Sigmoid colon (tissue), 7 donors: ENCODE data around the gene ITGB2. TPM values are rescaled to one million over a fixed set of nuclear protein-coding genes. Genes with fewer than 3 reads are reported as not detected.

Source experiments
- DNase-seq: peaks from one replicate; pipeline ENCODE4 v3.0.0-alpha.2; 2019
- H3K27ac ChIP-seq, 4 donors: fragments of 200-600 bp; sonication (generic); one replicate each; pipeline ENCODE4 v1.5.1; 2016 to 2019; ENCODE audit warnings: mild to moderate bottlenecking in 1 of 4
- H3K27me3 ChIP-seq, 3 donors: fragments of 200-600 bp; sonication (generic); one replicate each; pipeline ENCODE4 v1.5.1; 2019; ENCODE audit warnings: mild to moderate bottlenecking in 1 of 3
- H3K36me3 ChIP-seq, 4 donors: fragments of 200-600 bp; sonication (generic); one replicate each; pipeline ENCODE4 v1.5.1; 2016 to 2019
- H3K4me1 ChIP-seq, 4 donors: fragments of 200-600 bp; sonication (generic); one replicate each; pipeline ENCODE4 v1.5.1; 2017 to 2019
- H3K4me3 ChIP-seq, 4 donors: fragments of 200-600 bp; sonication (generic); one replicate each; pipeline ENCODE4 v1.5.1; 2017 to 2019; ENCODE audit warnings: mild to moderate bottlenecking in 2 of 4, moderate library complexity in 1 of 4
- H3K9me3 ChIP-seq, 4 donors: fragments of 200-600 bp in 3 of 4; sonication (generic) in 3 of 4; one replicate each; pipeline versions ENCODE4 v1.5.1 to v1.6.1; 2013 to 2019
- CTCF ChIP-seq, 4 experiments: fragments of 450-650 bp in 3 of 4; fragments of 200-600 bp in 1 of 4; IDR thresholded peaks; one replicate each; pipeline ENCODE4 v1.5.1; 2016 to 2019; ENCODE audit warnings: antibody characterized with exemption in 4 of 4, mild to moderate bottlenecking in 3 of 4, moderate library complexity in 2 of 4
- EP300 ChIP-seq, 4 donors: sonication (generic); formaldehyde crosslinking; IDR thresholded peaks; one replicate each; pipeline ENCODE4 v1.6.1; 2017; ENCODE audit warnings: antibody characterized with exemption in 4 of 4
- POLR2A ChIP-seq, 2 donors: fragments of 450-650 bp; IDR thresholded peaks; one replicate each; pipeline ENCODE4 v1.6.1; 2016; ENCODE audit warnings: antibody characterized with exemption in 2 of 2, mild to moderate bottlenecking in 2 of 2, moderate library complexity in 2 of 2
- POLR2AphosphoS5 ChIP-seq, 4 donors: sonication (generic); formaldehyde crosslinking; IDR thresholded peaks; one replicate each; pipeline ENCODE4 v1.6.1; 2017; ENCODE audit warnings: antibody characterized with exemption in 4 of 4
- WGBS, 2 donors: extraction: QIAGEN DNeasy Blood & Tissue Kit; methylation state at CpG; one replicate each; pipeline ENCODE4 v1.1.7; 2013; 5-methylcytosine and 5-hydroxymethylcytosine counted together
- intact Hi-C: fragments of 100-400 bp; cut with DNase I; formaldehyde crosslinking; loops from one replicate; pipeline ENCODE4 v1.15.1; 2023
- polyA plus RNA-seq, 3 donors: library from polyadenylated mRNA; stranded (reverse); fragments of 200-250 nt; gene quantifications; one replicate each; pipeline ENCODE4 v1.2.3, GENCODE V29; 2013
- total RNA-seq, 4 donors: library from RNA; depleted of rRNA; stranded (reverse); fragments of >200 nt; gene quantifications; one replicate each; pipeline ENCODE4 v1.1.0, GENCODE V29; 2016
- donor health status: healthy with polysubstance abuse.
- donor health status: Bipolar disorder and iron deficiency.
- donor health status: healthy.

ITGB2 gene
- total and polyA plus RNA-seq, 7 donors, result 14.7 to 103 (median 55.9) TPM

- intact Hi-C loops, result no loop called here
- Histone ChIP-seq H3K27me3 (no peaks in the 10 kb centered on the region), H3K9me3 (no peaks in the 10 kb centered on the region), H3K4me1 (peaks cover 0 to 37% (median 25%) of the 10 kb centered on the region in 4 donors), H3K36me3 (peaks cover 0 to 6% (median 0%) of the 10 kb centered on the region in 4 donors), H3K27ac (no peak overlapping the region), H3K4me3 (no peak overlapping the region)
- 89 to 91% methylated on average over 14 of the region's 14 CpGs for WGBS, 2 donors
- TF ChIP-seq POLR2AphosphoS5 (IDR thresholded peaks at IDR 0.05), result no peak
- DNase-seq, result no peak
Measured at GRCh38 chr21:44904141-44904923, 16.4 kb downstream of the ITGB2 start.

GRCh38 chr21:44903689-44904088 is 17.0 kb downstream of the ITGB2 start:
- peaks cover 0 to 6% (median 0%) of the 10 kb centered on the region in 4 donors for H3K36me3 ChIP-seq
- peaks cover 0 to 31% (median 19%) of the 10 kb centered on the region in 4 donors for H3K4me1 ChIP-seq
- H3K27ac ChIP-seq, result no peak overlapping the region
- WGBS, 2 donors, result 84% methylated on average over 22 of the region's 22 CpGs
- TF ChIP-seq POLR2AphosphoS5 (IDR thresholded peaks at IDR 0.05), result no peak
- TF ChIP-seq POLR2A (IDR thresholded peaks at IDR 0.05), result no peak
- no peak for TF ChIP-seq EP300 (IDR thresholded peaks at IDR 0.05)
- no peak for TF ChIP-seq CTCF (IDR thresholded peaks at IDR 0.05)
- DNase-seq, result no peak
- intact Hi-C loops, result no loop called here
- no peaks in the 10 kb centered on the region for H3K27me3 ChIP-seq
- H3K9me3 ChIP-seq, result no peaks in the 10 kb centered on the region
- no peak overlapping the region for H3K4me3 ChIP-seq

GRCh38 chr21:44903050-44903685 is 17.5 kb downstream of the ITGB2 start:
- intact Hi-C loops, result no loop called here
- Histone ChIP-seq H3K9me3 (no peaks in the 10 kb centered on the region), H3K4me3 (no peak overlapping the region), H3K4me1 (peaks cover 0 to 26% (median 15%) of the 10 kb centered on the region in 4 donors), H3K27ac (no peak overlapping the region), H3K36me3 (peaks cover 0 to 6% (median 0%) of the 10 kb centered on the region in 4 donors), H3K27me3 (no peaks in the 10 kb centered on the region)
- no peak for DNase-seq
- WGBS, 2 donors, result 86 to 89% methylated on average over 18 of the region's 18 CpGs
- TF ChIP-seq CTCF (IDR thresholded peaks at IDR 0.05) (no peak), EP300 (IDR thresholded peaks at IDR 0.05) (no peak), POLR2AphosphoS5 (IDR thresholded peaks at IDR 0.05) (no peak), POLR2A (IDR thresholded peaks at IDR 0.05) (no peak)

- DNase-seq, result no peak
- 92 to 93% methylated on average over 30 of the region's 30 CpGs for WGBS, 2 donors
- H3K36me3 ChIP-seq, result peaks cover 0 to 6% (median 0%) of the 10 kb centered on the region in 4 donors
Measured at GRCh38 chr21:44902268-44903049, 18.2 kb downstream of the ITGB2 start.

More at GRCh38 chr21:44902268-44903049, 18.2 kb downstream of the ITGB2 start:
- Histone ChIP-seq H3K27me3 (no peaks in the 10 kb centered on the region), H3K4me1 (peaks cover 0 to 19% (median 8%) of the 10 kb centered on the region in 4 donors), H3K9me3 (no peaks in the 10 kb centered on the region), H3K4me3 (no peak overlapping the region), H3K27ac (no peak overlapping the region)
- TF ChIP-seq CTCF (IDR thresholded peaks at IDR 0.05) (no peak), EP300 (IDR thresholded peaks at IDR 0.05) (no peak), POLR2AphosphoS5 (IDR thresholded peaks at IDR 0.05) (no peak), POLR2A (IDR thresholded peaks at IDR 0.05) (no peak)
- intact Hi-C loops, result no loop called here
